GM23248 (cell line): ENCODE measurements around the gene DPH1. TPM values are rescaled to one million over a fixed set of nuclear protein-coding genes. Genes with fewer than 3 reads are reported as not detected.

Experiments used
- DNase-seq: peaks from one replicate; pipeline ENCODE4 v3.0.0-alpha.2; 2015
- H2AFZ ChIP-seq: fragments of 200-600 bp; sonication (generic); 2 replicates; pipeline ENCODE4 v1.6.1; 2016; ENCODE audit warnings: antibody characterized with exemption
- H3F3A ChIP-seq: fragments of 200-600 bp; sonication (generic); 2 replicates; pipeline ENCODE4 v1.6.1; 2016; ENCODE audit warnings: mild to moderate bottlenecking, antibody characterized with exemption, mixed run types; ENCODE audit not compliant: insufficient read depth
- H3K27ac ChIP-seq: fragments of 200-600 bp; sonication (generic); 2 replicates; pipeline ENCODE4 v1.5.1; 2016; ENCODE audit warnings: mild to moderate bottlenecking
- H3K27me3 ChIP-seq: fragments of 200-600 bp; sonication (generic); replicated peaks from 2 replicates; pipeline ENCODE4 v1.6.1; 2016; ENCODE audit warnings: mild to moderate bottlenecking; ENCODE audit not compliant: insufficient read depth
- H3K36me3 ChIP-seq: fragments of 200-600 bp; sonication (generic); 2 replicates; pipeline ENCODE4 v1.6.1; 2016; ENCODE audit warnings: low read depth, mild to moderate bottlenecking
- H3K4me1 ChIP-seq: fragments of 200-600 bp; sonication (generic); 2 replicates; pipeline ENCODE4 v1.6.1; 2016; ENCODE audit warnings: mild to moderate bottlenecking; ENCODE audit not compliant: insufficient read depth
- H3K4me2 ChIP-seq: fragments of 200-600 bp; sonication (generic); one replicate; pipeline ENCODE4 v1.6.1; 2016; ENCODE audit warnings: mild to moderate bottlenecking; ENCODE audit not compliant: unreplicated experiment
- H3K4me3 ChIP-seq: fragments of 200-600 bp; sonication (generic); 2 replicates; pipeline ENCODE4 v1.5.1; 2016; ENCODE audit warnings: mild to moderate bottlenecking
- H3K79me2 ChIP-seq: fragments of 200-600 bp; sonication (generic); 2 replicates; pipeline ENCODE4 v1.6.1; 2016; ENCODE audit warnings: mild to moderate bottlenecking; ENCODE audit not compliant: insufficient read depth
- H3K9ac ChIP-seq: fragments of 200-600 bp; sonication (generic); 2 replicates; pipeline ENCODE4 v1.6.1; 2016; ENCODE audit warnings: mild to moderate bottlenecking
- H3K9me2 ChIP-seq: fragments of 200-600 bp; sonication (generic); 2 replicates; pipeline ENCODE4 v1.6.1; 2016; ENCODE audit warnings: mixed run types, mild to moderate bottlenecking, moderate library complexity; ENCODE audit not compliant: insufficient read depth
- H3K9me3 ChIP-seq: fragments of 200-600 bp; sonication (generic); one replicate; pipeline ENCODE4 v1.6.1; 2017; ENCODE audit warnings: low read depth
- H4K20me1 ChIP-seq: fragments of 200-600 bp; sonication (generic); 2 replicates; pipeline ENCODE4 v1.6.0; 2016; ENCODE audit not compliant: insufficient read depth
- EZH2 ChIP-seq: fragments of 200-600 bp; sonication (generic); IDR thresholded peaks from 2 replicates; pipeline ENCODE4 v1.6.1; 2018; ENCODE audit warnings: antibody characterized with exemption, mild to moderate bottlenecking; ENCODE audit not compliant: insufficient read depth, poor library complexity, severe bottlenecking
- EZH2phosphoT487 ChIP-seq: fragments of 200-600 bp; sonication (generic); IDR thresholded peaks from 2 replicates; pipeline ENCODE4 v1.6.1; 2018; ENCODE audit warnings: antibody characterized with exemption, moderate library complexity, mild to moderate bottlenecking, low read depth; ENCODE audit not compliant: insufficient read depth
- WGBS, 2 experiments: methylation state at CpG; one replicate each; pipeline ENCODE4 v1.1.6; 2015 to 2017; ENCODE audit warnings: low lambda C conversion rate in 2 of 2, low coverage in 1 of 2; ENCODE audit errors: missing lambda C conversion rate in 2 of 2; 5-methylcytosine and 5-hydroxymethylcytosine counted together
- in situ Hi-C: fragments of 300-500 bp; cut with MboI; formaldehyde crosslinking; loops from 2 replicates; pipeline ENCODE4 v1.15.0; 2020
- polyA plus RNA-seq: library from polyadenylated mRNA; unstranded; fragments of >200 nt; fragmentation: Nextera tagmentation; extraction: Ambion mirVana; gene quantifications from 2 replicates; pipeline ENCODE4 v1.2.1, GENCODE V29; 2016
- total RNA-seq: library from RNA; depleted of rRNA; stranded (reverse); fragments of >200 nt; shearing (Covaris generic); gene quantifications from 2 replicates; pipeline ENCODE4 v1.2.3, GENCODE V29; 2014

DPH1 gene
- total and polyA plus RNA-seq, 2 experiments from 2014 or later, result 41.2 to 58.1 TPM

DNA sequence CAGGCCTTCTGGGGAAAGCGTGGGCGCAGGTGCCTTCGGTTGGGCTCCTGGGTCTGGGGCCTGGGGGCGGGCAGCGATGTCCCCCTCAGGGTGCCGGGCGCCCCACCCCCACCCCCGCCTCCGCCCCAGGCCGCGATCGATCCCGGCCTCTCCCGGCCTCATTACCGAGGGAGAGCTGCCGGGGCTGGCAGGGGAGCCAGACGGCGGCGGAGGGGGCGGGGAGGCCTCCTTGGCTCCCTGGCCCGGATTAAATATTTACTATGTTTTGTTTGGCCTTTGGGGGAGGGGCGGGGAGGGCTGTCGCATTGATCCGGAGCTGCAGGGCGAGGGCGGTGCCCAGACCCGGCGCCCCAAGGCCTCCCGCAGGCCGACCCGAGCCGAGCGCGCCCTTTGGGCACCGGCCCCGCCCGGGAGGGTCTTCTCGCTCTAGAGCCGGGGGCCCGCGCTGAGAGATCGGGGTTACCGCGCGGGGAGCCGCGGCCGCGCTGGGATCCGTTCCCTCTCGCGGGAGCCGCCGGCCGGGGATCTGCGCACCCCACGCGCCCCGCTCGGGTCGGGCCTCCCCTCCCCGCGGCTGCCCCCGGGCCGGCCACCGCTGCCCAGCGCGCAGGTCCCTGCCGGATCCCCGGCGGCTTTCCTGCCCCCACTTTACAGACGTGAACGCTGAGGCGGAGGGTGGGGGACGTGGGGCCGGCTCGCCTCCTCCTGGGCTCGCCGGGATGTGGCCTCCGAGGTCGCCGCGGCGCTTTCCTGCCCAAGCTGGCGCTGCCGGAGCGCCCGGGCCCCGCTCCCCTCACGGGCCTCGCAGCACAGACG lies 31.8 kb upstream of the DPH1 start:
- H3K36me3 ChIP-seq, result no peaks in the 10 kb centered on the region
- H3K9me3 ChIP-seq, result no peaks in the 10 kb centered on the region
- no peak overlapping the region for H3K27ac ChIP-seq
- H2AFZ ChIP-seq, result peak overlapping the region; percentile 65
- H3K4me3 ChIP-seq, result peak overlapping the region; percentile 56
- no peaks in the 10 kb centered on the region for H3K4me1 ChIP-seq
- no peaks in the 10 kb centered on the region for H3K9me2 ChIP-seq
- H3K9ac ChIP-seq, result peak overlapping the region; percentile 57
- TF ChIP-seq EZH2 (no peak), EZH2phosphoT487 (no peak)
- no peaks in the 10 kb centered on the region for H3K79me2 ChIP-seq
- peak; percentile 44 for DNase-seq
- H3K4me2 ChIP-seq, result peak overlapping the region; percentile 11
- 8 to 9% methylated on average over 13 to 58 of the region's 92 CpGs for WGBS, 2 experiments
- in situ Hi-C loops, result no loop called here
- H3F3A ChIP-seq, result no peaks in the 10 kb centered on the region
- no peaks in the 10 kb centered on the region for H3K27me3 ChIP-seq
- H4K20me1 ChIP-seq, result no peaks in the 10 kb centered on the region

DNA sequence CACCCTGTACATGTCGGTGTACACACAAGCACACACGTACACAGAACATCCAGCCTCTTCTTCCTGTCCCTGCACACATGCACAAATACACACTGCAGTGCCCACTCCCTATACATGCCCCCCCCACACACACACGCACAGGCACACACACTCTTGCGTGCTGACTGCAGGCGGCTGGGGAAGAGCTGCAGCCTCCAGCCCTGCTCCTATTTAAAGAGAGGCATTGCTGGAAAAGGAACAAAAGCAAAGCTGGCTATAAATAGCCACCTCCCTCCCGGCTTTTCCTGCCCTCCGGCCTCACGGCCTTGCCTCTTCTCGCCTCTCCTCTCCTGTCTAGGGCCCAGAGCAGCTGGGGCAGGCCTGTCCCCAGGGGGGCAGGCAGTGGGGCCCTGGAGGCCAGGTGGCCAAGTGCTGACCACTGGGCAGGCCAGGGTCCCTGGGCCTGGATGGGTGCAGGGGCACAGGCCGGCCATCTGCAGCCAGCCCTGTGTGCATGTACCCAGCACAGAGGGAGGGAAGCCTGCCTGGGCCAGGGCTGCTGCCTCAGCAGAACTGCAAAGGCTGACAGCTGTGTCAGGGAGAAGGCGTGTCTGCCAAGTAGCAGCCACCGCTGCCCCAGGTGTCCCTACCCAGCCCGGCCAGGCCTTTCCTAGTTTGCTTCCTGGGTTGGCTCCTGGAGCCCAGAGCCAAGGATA lies 30.2 kb upstream of the DPH1 start:
- Histone ChIP-seq H3K27me3 (no peaks in the 10 kb centered on the region), H3K79me2 (no peaks in the 10 kb centered on the region), H4K20me1 (no peaks in the 10 kb centered on the region), H3K4me1 (no peaks in the 10 kb centered on the region), H3K9ac (no peak overlapping the region), H2AFZ (0 out of 2 replicates have a peak overlapping the region, but pooled peaks have one; percentile 33), H3K4me3 (no peak overlapping the region), H3K27ac (no peak overlapping the region), H3F3A (no peaks in the 10 kb centered on the region), H3K36me3 (no peaks in the 10 kb centered on the region), H3K9me3 (no peaks in the 10 kb centered on the region), H3K4me2 (no peak overlapping the region), H3K9me2 (no peaks in the 10 kb centered on the region)
- in situ Hi-C loops, result no loop called here
- 57 to 59% methylated on average over 13 of the region's 13 CpGs for WGBS, 2 experiments
- TF ChIP-seq EZH2phosphoT487, result no peak
- TF ChIP-seq EZH2, result no peak
- peak; percentile 30 for DNase-seq

DNA sequence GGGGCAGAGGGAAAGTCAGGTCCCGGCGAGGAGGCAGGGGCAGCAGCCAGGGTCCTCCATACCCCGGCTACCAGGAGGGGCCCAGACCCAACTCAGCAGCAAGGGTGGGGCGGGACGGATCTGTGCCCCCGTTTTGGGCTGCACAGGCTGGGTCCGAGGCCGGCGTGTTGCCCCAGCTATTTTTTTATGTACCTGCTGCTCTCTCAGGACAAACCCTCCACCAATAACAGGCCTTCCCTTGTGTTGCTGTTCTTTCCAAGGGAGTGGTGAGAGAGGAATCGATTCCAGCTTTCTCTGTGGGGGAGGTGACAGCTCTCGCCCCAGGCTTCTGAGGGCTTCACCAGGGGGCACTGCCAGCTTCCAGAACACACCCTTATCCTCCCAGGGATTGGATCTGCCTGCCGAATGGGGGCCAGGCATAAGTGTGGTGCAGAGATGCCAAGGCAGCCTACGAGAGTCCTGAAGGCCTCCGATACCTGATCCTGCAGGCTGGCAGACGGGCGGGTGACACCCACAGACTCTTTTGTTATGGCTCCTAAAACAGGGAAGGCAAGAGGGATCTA lies 27.1 kb upstream of the DPH1 start:
- in situ Hi-C loops, result no loop called here
- no peaks in the 10 kb centered on the region for H4K20me1 ChIP-seq
- no peaks in the 10 kb centered on the region for H3K9me3 ChIP-seq
- no peak overlapping the region for H3K4me3 ChIP-seq
- WGBS, 2 experiments, result 69 to 70% methylated on average over 16 of the region's 16 CpGs
- H3K27ac ChIP-seq, result no peak overlapping the region
- H3K27me3 ChIP-seq, result no peaks in the 10 kb centered on the region
- H3K9ac ChIP-seq, result no peak overlapping the region
- H3K36me3 ChIP-seq, result no peaks in the 10 kb centered on the region
- no peak overlapping the region for H3K4me2 ChIP-seq
- H3K4me1 ChIP-seq, result no peaks in the 10 kb centered on the region
- TF ChIP-seq EZH2phosphoT487 (no peak), EZH2 (no peak)
- H3K9me2 ChIP-seq, result no peaks in the 10 kb centered on the region
- H2AFZ ChIP-seq, result no peak overlapping the region
- H3K79me2 ChIP-seq, result no peaks in the 10 kb centered on the region
- H3F3A ChIP-seq, result no peaks in the 10 kb centered on the region
- no peak for DNase-seq

GRCh38 chr17:2003525-2003924 lies 26.4 kb upstream of the DPH1 start:
- DNase-seq, result no peak
- no peak overlapping the region for H3K4me3 ChIP-seq
- H3K9me3 ChIP-seq, result no peaks in the 10 kb centered on the region
- H3F3A ChIP-seq, result no peaks in the 10 kb centered on the region
- no peaks in the 10 kb centered on the region for H4K20me1 ChIP-seq
- no peaks in the 10 kb centered on the region for H3K4me1 ChIP-seq
- in situ Hi-C loops, result no loop called here
- H3K79me2 ChIP-seq, result no peaks in the 10 kb centered on the region
- 93 to 94% methylated on average over 13 of the region's 13 CpGs for WGBS, 2 experiments
- H3K4me2 ChIP-seq, result no peak overlapping the region
- no peak for TF ChIP-seq EZH2
- no peak for TF ChIP-seq EZH2phosphoT487
- H3K9ac ChIP-seq, result no peak overlapping the region
- no peak overlapping the region for H2AFZ ChIP-seq
- no peaks in the 10 kb centered on the region for H3K27me3 ChIP-seq
- no peaks in the 10 kb centered on the region for H3K36me3 ChIP-seq
- no peaks in the 10 kb centered on the region for H3K9me2 ChIP-seq
- no peak overlapping the region for H3K27ac ChIP-seq
